OCI-LY3 (cell line): ENCODE results near the gene AKIP1.

Source experiments
- CTCF ChIP-seq: fragments of 200-600, 300-600 bp; sonication (generic); IDR thresholded peaks from 2 replicates; pipeline ENCODE4 v1.5.1; 2014; ENCODE audit warnings: antibody characterized with exemption, low read length, low read depth
- EZH2phosphoT487 ChIP-seq: fragments of 200-600 bp; shearing (Covaris generic); IDR thresholded peaks from 2 replicates; pipeline ENCODE4 v1.6.1; 2018; ENCODE audit warnings: antibody characterized with exemption, mixed run types, low read depth

DNA sequence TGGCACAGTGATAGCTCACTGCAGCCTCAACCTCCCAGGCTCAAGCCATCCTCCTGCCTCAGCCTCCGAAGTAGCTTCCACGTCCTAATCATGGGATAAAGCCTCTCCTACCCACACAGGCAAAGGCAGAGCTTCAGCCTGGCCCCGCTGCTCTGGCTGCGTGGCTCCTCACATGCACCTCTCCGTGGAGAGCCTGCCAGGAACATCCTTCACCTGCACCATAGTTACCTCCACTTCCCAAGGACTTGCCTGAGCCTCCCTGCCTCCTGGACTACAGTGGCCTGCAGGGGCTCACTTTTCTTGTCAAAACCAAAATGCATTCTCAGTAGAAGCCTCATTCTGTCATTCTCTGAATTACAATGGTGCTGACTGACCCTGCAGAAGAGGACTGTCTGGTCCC lies 15.2 kb downstream of the AKIP1 start:
- TF ChIP-seq CTCF, result no peak
- TF ChIP-seq EZH2phosphoT487, result no peak
